ENCODE data around the gene C11orf91.
"Not testable (repeated sequence)": the region's sequence is repeated elsewhere in the genome, so short reads cannot be mapped to it uniquely, and the experiment has no call there.

The C11orf91 gene

DNA sequence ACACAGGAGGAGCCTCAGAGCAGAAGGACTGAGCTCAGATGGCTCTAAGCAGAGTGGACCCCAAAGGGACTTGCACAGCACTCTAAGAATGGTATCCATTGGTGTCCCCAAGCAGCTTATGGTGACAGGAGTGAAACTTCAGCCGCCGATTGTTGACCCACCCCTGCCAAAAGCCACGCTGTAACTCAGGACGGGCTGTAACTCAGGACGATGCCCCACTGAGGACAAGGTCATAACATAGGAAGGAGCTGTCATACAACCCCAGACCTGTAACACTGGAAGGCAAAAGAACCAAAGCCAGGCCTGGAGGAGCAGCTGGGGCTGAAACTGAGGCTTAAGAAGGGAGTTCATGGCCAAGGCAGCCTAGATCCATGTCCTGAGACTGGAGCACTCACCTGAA, 21.4 kb upstream of the C11orf91 start:
- no peak for DNase-seq (ENCODE audit: low read depth in 2 of 2)

DNA sequence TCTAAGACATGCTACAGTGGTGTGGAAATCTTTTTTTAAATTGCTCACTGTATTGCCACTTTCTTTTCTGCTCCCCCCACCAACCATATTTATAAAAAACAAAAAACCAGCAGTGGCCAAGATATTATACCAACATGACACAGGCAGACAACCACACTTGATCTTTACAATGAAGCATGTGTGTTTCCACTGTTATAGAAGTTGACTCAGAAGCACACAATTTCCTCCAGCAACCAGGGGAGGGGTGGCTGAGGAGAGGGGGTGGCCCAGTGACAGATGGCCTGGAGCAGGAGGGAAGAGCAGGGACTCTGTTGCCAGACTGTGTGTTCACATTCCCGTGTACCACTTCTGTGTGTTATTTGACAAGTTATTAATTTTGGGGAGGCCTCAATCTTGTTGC, 20.8 kb upstream of the C11orf91 start:
- DNase-seq (ENCODE audit: low read depth in 2 of 2) = no peak

DNA sequence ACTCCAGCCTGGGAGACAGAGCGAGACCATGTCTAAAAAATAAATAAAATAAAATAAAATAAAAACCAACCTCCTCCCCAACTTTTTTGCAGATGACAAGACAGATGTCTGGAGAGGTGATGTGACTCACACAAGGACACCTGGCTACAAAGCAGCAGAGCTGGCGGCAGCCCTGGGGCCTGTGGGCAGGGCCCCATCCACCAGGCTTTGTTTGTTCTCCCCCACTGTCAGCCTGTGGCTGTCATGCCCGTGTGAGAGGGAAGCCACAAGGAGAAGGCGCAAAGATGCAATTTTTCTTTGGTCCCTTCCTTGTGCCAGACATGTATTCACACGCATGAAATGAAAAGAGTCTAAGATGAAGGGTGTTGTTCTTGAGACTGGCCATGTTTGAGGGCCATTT, 19.0 kb upstream of the C11orf91 start:
- DNase-seq (ENCODE audit: low read depth in 2 of 2) = no peak

DNA sequence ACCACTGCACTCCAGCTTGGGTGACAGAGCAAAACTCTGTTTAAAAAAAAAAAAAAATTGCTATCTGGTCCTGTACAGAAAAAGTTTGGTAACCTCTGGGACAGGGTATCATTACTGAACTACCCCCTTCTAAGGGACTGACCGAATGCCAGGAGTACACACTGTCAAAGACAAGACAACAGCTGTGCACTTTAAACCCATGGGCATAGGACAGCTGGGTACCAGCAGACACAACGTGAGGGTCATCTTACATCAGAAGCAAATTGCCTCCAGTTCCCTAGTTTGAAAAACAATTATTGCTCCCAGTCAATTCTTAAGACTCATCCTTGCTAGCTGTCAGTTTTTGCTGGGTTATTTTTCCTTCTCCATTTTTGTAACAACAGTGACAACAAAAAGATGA, 17.8 kb upstream of the C11orf91 start:
- no peak for DNase-seq (ENCODE audit: low read depth in 2 of 2)

DNA sequence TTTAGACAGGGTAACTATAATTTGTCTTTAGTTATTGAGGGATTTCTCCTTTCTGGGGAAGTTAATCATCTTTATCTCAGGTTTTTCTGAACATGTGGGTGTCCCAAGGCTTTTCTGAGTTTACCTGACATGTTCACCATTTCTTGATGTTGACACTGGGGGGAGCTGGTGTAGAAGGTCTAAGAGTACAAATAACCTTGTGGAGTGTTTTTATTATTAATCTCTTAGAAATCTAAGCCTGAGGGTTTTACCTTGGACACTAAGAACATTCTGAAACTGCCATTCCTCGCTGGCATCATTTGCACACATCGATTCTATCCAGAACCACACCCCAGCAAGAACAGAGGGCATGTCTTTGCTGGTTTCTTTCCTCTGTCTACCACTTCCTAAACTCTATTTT, 15.6 kb upstream of the C11orf91 start:
- DNase-seq (ENCODE audit: low read depth in 2 of 2) = no peak

DNA sequence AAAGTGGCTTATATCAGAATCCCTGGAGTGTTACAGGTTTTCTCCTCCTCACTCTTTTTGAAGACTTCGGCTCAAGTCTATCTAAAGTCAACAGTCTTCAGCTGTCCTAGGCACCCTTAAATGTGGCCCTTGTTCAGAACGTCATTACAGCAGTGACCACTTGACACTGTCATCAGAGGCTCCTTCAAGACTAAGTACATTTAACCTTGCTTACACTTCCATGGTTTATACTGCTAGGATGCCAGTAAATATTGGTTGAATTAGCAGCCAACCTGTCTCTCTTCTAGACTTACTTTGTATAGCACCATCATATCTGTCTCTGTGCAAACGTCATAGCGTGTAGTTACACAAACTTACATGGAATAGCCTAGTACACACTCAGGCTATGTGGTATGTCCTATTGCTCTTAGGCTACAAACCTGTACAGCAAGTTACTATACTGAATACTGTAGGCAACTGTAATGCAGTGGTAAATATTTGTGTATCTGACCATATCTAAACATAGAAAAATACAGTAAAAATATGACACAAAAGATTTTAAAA, 13.3 kb upstream of the C11orf91 start:
- no peak for DNase-seq (ENCODE audit: low read depth in 2 of 2)

DNA sequence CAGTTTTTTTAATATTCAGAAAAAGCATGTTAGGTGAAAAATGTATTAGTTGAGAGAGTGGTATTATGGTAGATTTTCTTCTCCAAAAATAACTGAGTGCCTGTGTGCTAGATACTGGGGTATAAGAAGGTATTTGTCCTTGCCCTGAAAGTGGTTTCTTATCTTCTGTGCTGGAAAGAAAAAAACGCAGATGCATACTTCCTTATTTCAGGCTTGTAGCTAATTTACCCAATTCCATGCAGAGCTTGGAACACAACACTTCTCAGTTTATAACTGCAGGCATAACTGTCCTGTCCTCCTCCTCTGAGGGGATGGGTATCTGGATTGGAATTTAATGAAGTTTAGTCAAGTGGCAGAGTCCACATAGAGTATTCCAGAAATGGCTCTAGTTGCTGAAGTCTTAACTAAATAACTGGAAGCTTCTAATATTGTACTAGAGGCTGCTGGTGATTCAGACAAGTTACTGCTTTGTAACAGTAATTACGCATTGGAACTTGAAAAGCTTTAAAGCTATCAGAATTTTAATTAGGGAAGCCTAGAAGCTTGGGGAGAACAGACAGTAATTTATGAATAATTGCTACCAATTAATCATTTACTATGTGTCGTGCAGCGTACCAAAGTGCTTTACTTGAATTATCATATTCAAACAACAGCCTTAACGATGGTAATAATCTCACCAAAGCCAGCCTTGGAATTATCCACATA, 12.7 kb upstream of the C11orf91 start:
- DNase-seq (ENCODE audit: low read depth in 2 of 2) = no peak

DNA sequence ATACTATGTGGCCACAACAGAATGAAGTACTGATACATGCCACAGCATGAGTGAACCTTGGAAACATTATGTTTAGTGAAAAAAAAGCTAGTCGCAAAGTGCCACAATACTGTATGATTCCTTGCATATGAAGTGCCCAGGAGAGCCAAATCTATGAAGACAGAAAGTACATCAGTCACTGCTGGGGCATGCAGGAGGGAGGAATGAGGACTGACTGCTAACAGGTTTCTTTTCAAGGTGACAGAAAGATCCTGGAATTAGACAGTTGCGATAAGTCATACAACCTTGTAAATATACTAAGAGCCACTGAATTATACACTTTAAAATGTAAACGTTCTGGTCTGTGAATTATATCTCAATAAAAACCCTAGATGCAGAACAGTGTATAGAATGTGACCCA, 11.8 kb upstream of the C11orf91 start:
- DNase-seq (ENCODE audit: low read depth in 2 of 2) = no peak

DNA sequence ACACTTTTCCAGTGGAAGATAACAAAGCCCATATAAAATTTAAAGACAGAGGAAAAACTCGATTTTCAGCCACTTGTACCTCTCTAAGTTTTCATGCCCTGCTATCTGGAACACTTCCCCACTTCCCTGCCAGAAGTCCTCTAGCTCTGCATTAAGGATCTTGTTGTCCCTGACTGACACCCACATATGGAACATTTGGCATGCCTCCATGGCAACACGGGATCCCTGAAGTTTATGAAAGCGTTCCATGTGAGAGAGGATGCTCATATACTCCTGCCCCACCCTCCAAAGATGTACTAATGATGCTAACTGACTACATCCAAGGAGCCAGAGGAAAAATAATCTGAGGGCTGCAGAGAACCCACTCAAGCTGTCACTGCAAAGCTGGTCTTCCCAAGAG, 8.8 kb upstream of the C11orf91 start:
- DNase-seq (ENCODE audit: low read depth in 2 of 2) = no peak

DNA sequence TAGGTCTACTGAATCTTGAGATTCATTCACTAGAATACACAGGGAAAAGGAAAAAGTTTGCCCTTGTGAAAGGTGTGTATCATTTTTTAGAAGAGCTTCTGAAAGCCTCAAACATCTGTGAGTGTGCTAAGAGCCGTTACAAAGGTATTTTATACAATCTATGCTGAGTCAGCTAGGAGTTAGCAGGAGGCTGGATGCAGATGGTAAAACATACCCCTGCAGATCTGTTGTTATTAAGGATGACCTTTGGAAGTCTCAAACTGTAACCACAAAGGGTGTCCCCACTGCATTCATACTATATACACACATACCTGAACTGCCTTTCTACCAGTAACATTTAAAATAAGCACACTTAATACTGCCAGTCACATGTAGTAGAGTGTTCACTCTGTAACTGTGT, 8.4 kb upstream of the C11orf91 start:
- no peak for DNase-seq (ENCODE audit: low read depth in 2 of 2)

DNA sequence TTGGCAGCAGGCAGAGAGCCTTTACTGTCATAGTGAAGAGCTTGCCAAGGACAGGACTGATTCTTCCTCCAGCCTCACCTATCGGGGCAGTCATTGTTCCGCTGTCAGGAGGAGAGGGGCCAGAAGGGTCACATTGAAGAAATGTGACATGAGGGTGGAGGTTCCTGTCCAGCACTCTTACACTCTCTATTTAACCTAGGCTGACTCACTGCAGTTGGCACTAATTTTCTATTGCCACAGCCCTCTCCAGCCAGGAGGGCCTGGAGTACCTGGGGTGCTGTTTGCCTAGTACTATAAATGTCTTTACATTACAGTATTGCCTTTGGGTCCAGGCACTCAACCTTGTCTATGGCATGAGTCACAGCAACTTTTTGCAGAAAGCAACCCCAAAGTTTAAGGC, 7.2 kb upstream of the C11orf91 start:
- DNase-seq (ENCODE audit: low read depth in 2 of 2) = not testable (repeated sequence)

DNA sequence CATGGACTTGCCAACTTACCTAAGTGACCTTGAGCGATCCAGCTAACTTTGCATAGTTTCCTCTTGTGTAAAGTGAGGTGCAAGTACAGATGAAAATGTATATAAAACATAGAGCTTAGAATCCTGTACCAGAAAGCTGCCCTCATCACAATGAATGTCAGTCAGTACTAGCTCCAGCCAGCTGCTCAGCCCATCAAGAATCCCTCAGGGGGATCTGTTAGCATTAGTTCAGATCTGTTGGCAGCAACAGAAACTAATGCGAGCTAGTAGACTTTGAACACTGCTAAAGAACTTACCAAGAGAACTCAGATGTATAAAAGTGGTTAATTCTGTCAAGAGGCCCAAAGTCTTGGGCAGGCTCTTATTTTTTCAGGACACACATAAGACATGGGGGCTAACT, 6.3 kb upstream of the C11orf91 start:
- no peak for DNase-seq (ENCODE audit: low read depth in 2 of 2)

DNA sequence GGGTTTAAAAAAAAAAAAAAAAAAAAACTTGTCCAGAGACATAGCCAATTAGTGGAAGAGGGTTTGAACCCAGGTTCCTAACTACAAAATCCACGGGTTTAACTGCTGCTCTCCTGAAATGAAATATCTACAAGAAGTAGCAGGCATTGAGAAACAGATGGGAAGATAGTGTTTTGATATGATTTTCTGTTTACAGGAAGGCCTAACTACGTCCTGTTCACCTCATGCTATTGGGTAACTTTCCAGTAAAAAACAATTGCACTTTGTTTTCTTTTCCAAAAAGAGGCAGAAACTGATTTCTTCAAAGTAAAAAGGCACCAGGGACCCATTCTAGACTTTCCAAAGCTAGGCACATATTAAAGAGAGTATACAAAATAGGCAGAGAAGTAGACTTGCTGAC, 5.9 kb upstream of the C11orf91 start:
- no peak for DNase-seq (ENCODE audit: low read depth in 2 of 2)

DNA sequence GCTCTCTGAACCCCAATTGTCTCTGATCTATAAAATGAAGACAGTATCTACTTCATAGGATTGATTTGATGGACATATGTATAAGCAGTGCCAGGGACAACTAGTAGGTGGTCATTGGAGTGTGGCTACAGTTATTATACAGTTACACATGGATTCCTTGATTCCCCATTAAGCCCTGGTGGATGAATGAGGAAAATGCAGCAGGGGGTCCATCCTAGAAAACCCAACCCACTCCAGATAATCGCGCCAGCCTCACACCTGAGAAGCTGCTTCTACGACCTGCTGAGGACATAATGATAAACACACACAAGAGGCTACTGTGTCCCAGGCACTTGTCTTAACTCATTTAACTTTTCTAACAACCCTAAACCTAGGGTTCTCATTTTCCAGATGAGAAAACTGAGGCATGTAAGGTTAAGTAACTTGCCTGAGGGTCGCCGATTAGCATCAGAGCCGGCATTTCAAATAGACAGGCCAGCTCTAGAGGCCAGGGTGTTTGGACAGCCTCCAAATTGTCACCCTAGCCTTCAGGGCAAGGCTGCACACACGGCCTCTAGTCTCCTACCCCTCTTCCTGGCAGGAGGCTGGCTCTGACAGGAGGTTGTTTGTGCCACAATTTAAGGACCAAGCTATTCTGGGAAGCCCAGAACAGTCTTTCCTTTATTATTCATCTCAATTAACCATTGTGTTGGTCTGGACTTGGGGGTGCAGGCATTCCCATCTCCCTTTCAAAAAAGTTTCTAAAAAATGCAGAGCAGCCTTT, 3.8 kb upstream of the C11orf91 start:
- no peak for DNase-seq (ENCODE audit: low read depth in 2 of 2)

DNA sequence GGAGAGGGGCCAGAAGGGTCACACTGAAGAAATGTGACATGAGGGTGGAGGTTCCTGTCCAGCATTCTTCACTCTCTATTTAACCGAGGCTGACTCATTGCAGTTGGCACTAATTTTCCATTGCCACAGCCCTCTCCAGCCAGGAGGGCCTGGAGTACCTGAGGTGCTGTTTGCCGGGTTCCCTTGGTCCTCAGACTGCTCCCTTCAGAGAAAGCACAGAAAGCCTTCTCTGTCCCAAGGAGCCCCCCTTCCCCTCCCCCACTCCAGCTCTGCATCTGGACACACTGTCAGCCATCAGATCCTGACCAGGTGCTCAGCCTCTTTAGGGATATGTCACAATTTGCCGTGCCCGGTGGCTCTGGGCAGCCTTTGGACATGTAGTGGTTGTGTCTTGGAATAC, 3.2 kb upstream of the C11orf91 start:
- no peak for DNase-seq (ENCODE audit: low read depth in 2 of 2)

DNA sequence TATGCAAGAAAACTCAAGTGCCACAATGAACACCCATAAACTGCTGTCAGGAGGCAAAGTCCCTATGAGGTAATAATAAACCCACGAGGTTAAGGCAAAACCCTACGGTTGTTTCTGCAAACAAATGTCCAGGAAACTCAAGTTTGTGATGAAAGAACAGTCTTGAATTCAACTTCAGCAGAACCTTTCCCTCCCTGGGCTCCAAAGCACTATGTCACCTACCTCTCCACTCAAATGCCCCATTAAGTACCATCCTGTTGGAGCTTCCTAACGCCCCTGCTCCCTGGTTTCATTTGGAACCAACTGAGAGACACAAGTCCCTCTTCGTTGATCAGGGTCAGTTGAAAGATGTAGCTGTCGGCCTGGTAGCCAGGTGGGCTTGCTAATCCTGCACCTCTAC, 2.6 kb upstream of the C11orf91 start:
- DNase-seq (ENCODE audit: low read depth in 2 of 2) = no peak

DNA sequence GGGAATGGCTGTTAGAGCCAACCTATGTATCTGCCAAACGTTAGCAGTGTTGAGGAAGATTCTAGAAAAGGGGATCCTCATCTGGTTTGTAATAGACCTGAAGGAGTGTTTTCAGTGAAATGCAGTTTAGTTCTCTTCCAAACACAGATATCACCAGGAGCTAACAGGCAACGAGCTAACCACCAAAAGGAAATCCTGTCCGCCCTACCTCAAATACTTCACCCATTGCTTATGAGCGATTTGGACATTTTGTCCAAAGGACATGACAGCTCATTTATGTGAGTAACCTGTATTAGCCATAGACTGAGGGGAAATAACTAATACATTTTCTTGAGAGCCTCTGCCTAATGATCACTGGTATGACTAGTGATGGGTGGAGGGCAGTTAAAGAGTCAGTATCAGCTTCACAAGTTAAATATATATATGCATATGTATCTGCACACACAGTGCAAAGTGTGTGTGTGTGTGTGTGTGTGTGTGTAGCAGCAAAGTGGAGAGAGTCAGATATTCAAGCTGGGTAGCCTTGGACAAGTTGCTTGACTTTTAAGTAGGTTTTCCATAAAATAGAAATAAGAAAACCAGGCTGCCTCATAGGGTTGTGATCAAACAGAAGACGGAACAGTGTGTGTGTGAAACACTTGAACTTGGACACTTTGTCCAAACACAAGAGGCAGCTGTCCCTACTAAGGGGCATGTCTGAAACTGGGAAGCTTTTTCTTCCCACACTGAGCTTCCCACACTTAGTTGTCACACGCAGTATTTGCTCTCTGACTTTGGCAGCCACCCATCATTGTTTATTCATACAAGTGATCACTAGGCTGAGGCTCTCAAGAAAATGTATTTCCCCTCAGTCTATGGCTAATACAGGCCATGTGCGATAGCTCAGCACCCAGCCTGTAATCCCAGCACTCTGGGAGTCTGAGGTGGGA, 940 bp upstream of the C11orf91 start:
- no peak for DNase-seq (ENCODE audit: low read depth in 2 of 2)

DNA sequence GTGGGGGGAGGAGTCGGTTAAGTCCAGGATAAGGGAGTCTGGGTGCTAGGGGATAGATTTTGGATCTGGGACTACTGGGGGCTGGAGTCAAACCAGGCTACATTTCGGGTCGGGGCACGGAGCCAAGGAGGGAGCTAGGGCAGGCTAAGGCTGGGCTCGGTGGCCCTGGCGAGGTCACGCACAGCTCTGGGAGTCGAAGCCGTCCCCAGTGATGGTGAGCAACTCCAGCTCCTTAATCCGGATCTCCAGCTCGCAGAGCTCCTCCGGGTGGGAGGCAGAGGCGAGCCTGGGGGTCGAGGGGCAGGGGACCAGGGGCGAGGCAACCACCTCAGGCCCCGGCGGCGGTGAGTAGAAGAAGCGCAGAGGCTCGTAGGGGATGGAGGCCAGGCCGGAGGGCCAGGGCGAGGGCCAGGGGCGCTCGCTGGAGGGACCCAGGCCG, 544 bp downstream of the C11orf91 start:
- no peak for DNase-seq (ENCODE audit: low read depth in 2 of 2)

DNA sequence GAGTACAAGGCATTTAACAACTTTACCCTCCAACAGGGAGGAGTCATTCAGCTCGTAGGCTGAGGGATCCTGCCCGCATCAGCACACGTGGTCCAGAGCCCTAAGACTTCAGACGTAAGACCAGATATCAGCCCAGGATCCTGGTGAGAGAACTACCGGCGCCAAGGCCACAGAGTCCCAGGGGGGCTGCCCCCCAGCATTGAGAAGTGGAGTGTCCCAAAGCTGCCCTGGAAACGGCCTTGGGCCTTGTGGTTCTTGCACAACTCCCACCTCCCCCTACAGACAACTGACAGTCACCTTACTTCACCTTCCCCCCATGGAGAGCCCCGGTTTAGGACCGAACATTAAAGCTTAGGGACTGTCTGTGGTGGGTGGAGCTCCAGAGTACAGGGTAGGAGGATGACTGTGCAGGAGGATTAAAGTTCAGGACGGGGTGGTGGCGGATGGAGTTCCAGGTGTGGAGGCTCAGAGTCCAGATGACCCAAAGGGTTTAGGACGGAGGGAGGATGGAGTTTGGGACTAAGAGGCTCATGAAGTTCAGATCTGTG, 1.0 kb downstream of the C11orf91 start:
- no peak for DNase-seq (ENCODE audit: low read depth in 2 of 2)

DNA sequence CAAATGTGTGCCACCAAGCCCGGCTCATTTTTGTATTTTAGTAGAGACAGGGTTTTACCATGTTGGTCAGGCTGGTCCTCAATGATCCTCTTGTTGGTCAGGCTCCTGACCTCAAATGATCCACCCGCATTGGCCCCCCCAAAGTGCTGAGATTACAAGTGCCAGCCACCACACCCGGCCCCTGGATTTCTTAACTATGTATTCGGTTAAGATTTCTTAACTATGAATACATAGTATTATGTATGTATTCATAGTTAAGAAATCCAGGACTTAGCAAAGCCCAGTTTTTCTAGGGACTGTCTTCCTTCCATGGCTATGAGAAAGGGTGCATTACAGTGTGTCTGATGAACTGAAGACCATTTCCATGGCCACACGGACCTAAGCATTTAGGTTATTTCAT, 1.7 kb downstream of the C11orf91 start:
- no peak for DNase-seq (ENCODE audit: low read depth in 2 of 2)

DNA sequence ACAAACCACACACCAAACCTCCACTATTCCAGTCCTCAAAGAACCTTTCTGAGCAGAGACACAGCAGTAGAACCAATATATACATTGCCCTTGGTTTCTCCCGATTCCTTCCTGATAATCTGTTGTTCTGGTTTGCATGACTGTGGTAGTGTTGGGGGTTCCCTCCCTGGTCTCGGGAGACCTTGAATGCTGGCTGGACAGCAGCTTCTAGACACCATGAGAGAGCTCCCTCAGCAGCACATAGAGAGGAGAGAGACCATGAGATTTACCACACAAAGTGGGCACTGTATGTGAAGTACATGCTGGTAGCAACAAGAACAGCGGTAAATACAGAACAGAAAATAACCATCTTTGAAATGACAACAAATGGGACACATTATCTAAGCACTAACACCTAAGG, 2.6 kb downstream of the C11orf91 start:
- no peak for DNase-seq (ENCODE audit: low read depth in 2 of 2)
